GDM1 (cell line): Measurements from ENCODE around the gene GALNT13.

Experiments used
- DNase-seq: peaks from one replicate; lab custom pipeline; 2025; lab: John Stamatoyannopoulos, UW

Gene GALNT13

GRCh38 chr2:154306266-154306970 is 434.7 kb downstream of the GALNT13 start:
- DNase-seq, result no peak

- no peak for DNase-seq
These were observed 435.3 kb downstream of the GALNT13 start for GRCh38 chr2:154307007-154307406.

GRCh38 chr2:154324601-154325000 is 452.9 kb downstream of the GALNT13 start:
- no peak for DNase-seq

- no peak for DNase-seq
These were observed 457.8 kb downstream of the GALNT13 start for GRCh38 chr2:154329510-154329909.

GRCh38 chr2:154331784-154332183 is 460.1 kb downstream of the GALNT13 start:
- no peak for DNase-seq

- DNase-seq, result no peak
These were observed 464.5 kb downstream of the GALNT13 start for GRCh38 chr2:154336201-154336600.

GRCh38 chr2:154338352-154338967 is 466.7 kb downstream of the GALNT13 start:
- DNase-seq, result no peak

GRCh38 chr2:154343282-154343681 is 471.6 kb downstream of the GALNT13 start:
- no peak for DNase-seq

GRCh38 chr2:154350911-154351310 is 479.2 kb downstream of the GALNT13 start:
- DNase-seq, result no peak

- DNase-seq, result no peak
These were observed 489.6 kb downstream of the GALNT13 start for GRCh38 chr2:154361276-154361675.

GRCh38 chr2:154368153-154368552 is 496.4 kb downstream of the GALNT13 start:
- no peak for DNase-seq

- no peak for DNase-seq
These were observed 499.2 kb downstream of the GALNT13 start for GRCh38 chr2:154370873-154371272.

- DNase-seq, result no peak
These were observed 502.7 kb downstream of the GALNT13 start for GRCh38 chr2:154374416-154374815.

GRCh38 chr2:154375579-154375931 is 503.8 kb downstream of the GALNT13 start:
- DNase-seq, result no peak

GRCh38 chr2:154381931-154382794 is 510.4 kb downstream of the GALNT13 start:
- DNase-seq, result no peak

- no peak for DNase-seq
These were observed 514.5 kb downstream of the GALNT13 start for GRCh38 chr2:154386186-154386585.

GRCh38 chr2:154391051-154391450 is 519.3 kb downstream of the GALNT13 start:
- no peak for DNase-seq

GRCh38 chr2:154392256-154392655 is 520.5 kb downstream of the GALNT13 start:
- DNase-seq, result no peak

GRCh38 chr2:154394600-154394999 is 522.9 kb downstream of the GALNT13 start:
- no peak for DNase-seq

GRCh38 chr2:154400563-154401290 is 529.0 kb downstream of the GALNT13 start:
- no peak for DNase-seq

GRCh38 chr2:154402213-154402612 is 530.5 kb downstream of the GALNT13 start:
- peak; percentile 1 for DNase-seq

GRCh38 chr2:154403242-154403790 is 531.6 kb downstream of the GALNT13 start:
- DNase-seq, result no peak
